Activated CD8-positive, alpha-beta memory T cell treated with anti-CD3 and anti-CD28 coated beads for 36 hours (primary cell): Measurements from ENCODE around the gene ARHGEF38. TPM values are rescaled to one million over a fixed set of nuclear protein-coding genes. Genes with fewer than 3 reads are reported as not detected.

Source experiments
- CTCF ChIA-PET: fragments of 350-600 bp; sonication (Branson Sonifier 250); formaldehyde crosslinking; loops from one replicate; lab custom pipeline; 2021; ENCODE audit warnings: antibody characterized with exemption; lab: Charles Lee
- POLR2A ChIA-PET: fragments of 350-600 bp; sonication (Branson Sonifier 250); formaldehyde crosslinking; loops from one replicate; lab custom pipeline; 2021; ENCODE audit warnings: antibody characterized with exemption; lab: Charles Lee
- total RNA-seq, 2 experiments: library from RNA; stranded (reverse); gene quantifications; one replicate each; pipeline ENCODE4 v1.2.3, GENCODE V29; 2021

Gene ARHGEF38
- total RNA-seq = not detected

GRCh38 chr4:105551965-105552746 is at the start of gene ARHGEF38:
TSS of gene ARHGEF38 (plus strand) at chr4:105552620. CDS start at chr4:105552766, 146 bp downstream.
- ChIA-PET CTCF (no interaction called here), POLR2A (no interaction called here)

- ChIA-PET POLR2A (no interaction called here), CTCF (no interaction called here)
Measured at GRCh38 chr4:105503484-105503883, 48.9 kb upstream of the ARHGEF38 start.

GRCh38 chr4:105504744-105505143 is 47.7 kb upstream of the ARHGEF38 start:
- POLR2A ChIA-PET = no interaction called here
- CTCF ChIA-PET = no interaction called here

GRCh38 chr4:105509291-105509690 is 43.1 kb upstream of the ARHGEF38 start:
- POLR2A ChIA-PET = no interaction called here
- CTCF ChIA-PET = no interaction called here

- ChIA-PET CTCF (no interaction called here), POLR2A (no interaction called here)
Measured at GRCh38 chr4:105509714-105510113, 42.7 kb upstream of the ARHGEF38 start.

- CTCF ChIA-PET = no interaction called here
Measured at GRCh38 chr4:105510245-105510644, 42.2 kb upstream of the ARHGEF38 start.

GRCh38 chr4:105520819-105521790 is 31.3 kb upstream of the ARHGEF38 start:
- ChIA-PET POLR2A (no interaction called here), CTCF (interaction anchor here (0.7 to 1.2 kb wide), 2 partner anchors 13 to 193 kb away, joined by 3 read pairs; no protein-coding TSS in a partner anchor)

More at GRCh38 chr4:105510245-105510644, 42.2 kb upstream of the ARHGEF38 start:
- POLR2A ChIA-PET = no interaction called here

- ChIA-PET POLR2A (no interaction called here), CTCF (no interaction called here)
Measured at GRCh38 chr4:105526656-105527055, 25.8 kb upstream of the ARHGEF38 start.

- ChIA-PET POLR2A (no interaction called here), CTCF (no interaction called here)
Measured at GRCh38 chr4:105527081-105527480, 25.3 kb upstream of the ARHGEF38 start.

GRCh38 chr4:105536601-105537000 is 15.8 kb upstream of the ARHGEF38 start:
- POLR2A ChIA-PET = no interaction called here
- CTCF ChIA-PET = no interaction called here

GRCh38 chr4:105541420-105541819 is 11.0 kb upstream of the ARHGEF38 start:
- ChIA-PET CTCF (no interaction called here), POLR2A (no interaction called here)

- ChIA-PET POLR2A (no interaction called here), CTCF (no interaction called here)
Measured at GRCh38 chr4:105542039-105542438, 10.4 kb upstream of the ARHGEF38 start.

- POLR2A ChIA-PET = no interaction called here
- CTCF ChIA-PET = no interaction called here
Measured at GRCh38 chr4:105543346-105543745, 9.1 kb upstream of the ARHGEF38 start.

- ChIA-PET CTCF (no interaction called here), POLR2A (no interaction called here)
Measured at GRCh38 chr4:105543881-105544280, 8.5 kb upstream of the ARHGEF38 start.

GRCh38 chr4:105544520-105545286 is 7.7 kb upstream of the ARHGEF38 start:
- POLR2A ChIA-PET = no interaction called here
- CTCF ChIA-PET = interaction anchor here (0.6 kb wide), 1 partner anchor 1076 kb away, joined by 4 read pairs; no protein-coding TSS in a partner anchor

- POLR2A ChIA-PET = no interaction called here
- CTCF ChIA-PET = no interaction called here
Measured at GRCh38 chr4:105546086-105546485, 6.3 kb upstream of the ARHGEF38 start.

GRCh38 chr4:105547769-105548168 is 4.7 kb upstream of the ARHGEF38 start:
- POLR2A ChIA-PET = no interaction called here
- CTCF ChIA-PET = no interaction called here

GRCh38 chr4:105548483-105548882 is 3.9 kb upstream of the ARHGEF38 start:
- POLR2A ChIA-PET = no interaction called here
- CTCF ChIA-PET = no interaction called here

GRCh38 chr4:105550641-105551040 is 1.8 kb upstream of the ARHGEF38 start:
- ChIA-PET CTCF (no interaction called here), POLR2A (no interaction called here)

- POLR2A ChIA-PET = no interaction called here
- CTCF ChIA-PET = no interaction called here
Measured at GRCh38 chr4:105555409-105555808, 3.0 kb downstream of the ARHGEF38 start.
